HG03196 (cell line): ENCODE data around the gene MOGAT2.

ENCODE experiments used
- ATAC-seq: cut with Tn5 transposase; IDR thresholded peaks from one replicate; pipeline ENCODE4 v1.9.1; 2021; ENCODE audit not compliant: unreplicated experiment

The MOGAT2 gene

GRCh38 chr11:75776546-75776945, 58.9 kb downstream of the MOGAT2 start:
- ATAC-seq = no peak

- ATAC-seq = no peak
These were observed 59.9 kb downstream of the MOGAT2 start for GRCh38 chr11:75777461-75778110.

- no peak for ATAC-seq
These were observed 61.3 kb downstream of the MOGAT2 start for GRCh38 chr11:75778962-75779361.

GRCh38 chr11:75779960-75780359, 62.3 kb downstream of the MOGAT2 start:
- no peak for ATAC-seq

GRCh38 chr11:75780888-75781287, 63.2 kb downstream of the MOGAT2 start:
- ATAC-seq = no peak

GRCh38 chr11:75781296-75781695, 63.7 kb downstream of the MOGAT2 start:
- ATAC-seq = no peak

- no peak for ATAC-seq
These were observed 64.2 kb downstream of the MOGAT2 start for GRCh38 chr11:75781831-75782230.
